ENCODE results near the gene NOMO2.
"Not testable (repeated sequence)": the region's sequence is repeated elsewhere in the genome, so short reads cannot be mapped to it uniquely, and the experiment has no call there.

The NOMO2 gene, protein sequence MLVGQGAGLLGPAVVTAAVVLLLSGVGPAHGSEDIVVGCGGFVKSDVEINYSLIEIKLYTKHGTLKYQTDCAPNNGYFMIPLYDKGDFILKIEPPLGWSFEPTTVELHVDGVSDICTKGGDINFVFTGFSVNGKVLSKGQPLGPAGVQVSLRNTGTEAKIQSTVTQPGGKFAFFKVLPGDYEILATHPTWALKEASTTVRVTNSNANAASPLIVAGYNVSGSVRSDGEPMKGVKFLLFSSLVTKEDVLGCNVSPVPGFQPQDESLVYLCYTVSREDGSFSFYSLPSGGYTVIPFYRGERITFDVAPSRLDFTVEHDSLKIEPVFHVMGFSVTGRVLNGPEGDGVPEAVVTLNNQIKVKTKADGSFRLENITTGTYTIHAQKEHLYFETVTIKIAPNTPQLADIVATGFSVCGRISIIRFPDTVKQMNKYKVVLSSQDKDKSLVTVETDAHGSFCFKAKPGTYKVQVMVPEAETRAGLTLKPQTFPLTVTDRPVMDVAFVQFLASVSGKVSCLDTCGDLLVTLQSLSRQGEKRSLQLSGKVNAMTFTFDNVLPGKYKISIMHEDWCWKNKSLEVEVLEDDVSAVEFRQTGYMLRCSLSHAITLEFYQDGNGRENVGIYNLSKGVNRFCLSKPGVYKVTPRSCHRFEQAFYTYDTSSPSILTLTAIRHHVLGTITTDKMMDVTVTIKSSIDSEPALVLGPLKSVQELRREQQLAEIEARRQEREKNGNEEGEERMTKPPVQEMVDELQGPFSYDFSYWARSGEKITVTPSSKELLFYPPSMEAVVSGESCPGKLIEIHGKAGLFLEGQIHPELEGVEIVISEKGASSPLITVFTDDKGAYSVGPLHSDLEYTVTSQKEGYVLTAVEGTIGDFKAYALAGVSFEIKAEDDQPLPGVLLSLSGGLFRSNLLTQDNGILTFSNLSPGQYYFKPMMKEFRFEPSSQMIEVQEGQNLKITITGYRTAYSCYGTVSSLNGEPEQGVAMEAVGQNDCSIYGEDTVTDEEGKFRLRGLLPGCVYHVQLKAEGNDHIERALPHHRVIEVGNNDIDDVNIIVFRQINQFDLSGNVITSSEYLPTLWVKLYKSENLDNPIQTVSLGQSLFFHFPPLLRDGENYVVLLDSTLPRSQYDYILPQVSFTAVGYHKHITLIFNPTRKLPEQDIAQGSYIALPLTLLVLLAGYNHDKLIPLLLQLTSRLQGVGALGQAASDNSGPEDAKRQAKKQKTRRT

DNA sequence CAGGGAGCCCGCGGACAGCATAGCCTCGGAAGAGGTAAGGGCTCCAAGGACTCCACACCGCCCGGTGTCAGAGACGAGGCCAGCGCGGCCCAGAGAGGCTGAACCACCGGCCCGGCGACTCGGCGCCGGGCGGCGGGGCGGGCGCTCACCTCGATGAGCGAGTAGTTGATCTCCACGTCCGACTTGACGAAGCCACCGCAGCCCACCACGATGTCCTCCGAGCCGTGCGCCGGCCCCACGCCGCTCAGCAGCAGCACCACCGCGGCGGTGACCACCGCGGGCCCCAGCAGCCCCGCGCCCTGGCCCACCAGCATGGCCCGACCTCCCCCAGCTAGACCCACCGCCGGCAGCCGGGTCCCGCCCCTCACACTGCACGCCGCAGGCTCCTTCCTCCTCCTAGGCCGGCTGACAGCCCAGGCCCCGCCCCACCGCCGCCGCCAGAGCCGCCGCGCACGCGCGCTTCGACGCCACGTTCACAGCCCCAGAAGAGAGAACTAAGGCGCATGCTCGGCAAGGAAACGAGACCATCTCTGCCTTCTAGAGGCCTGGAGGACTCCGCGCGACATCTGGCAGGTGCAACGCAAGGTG lies at the start of gene NOMO2:
Gene NOMO2, minus strand, starts transcription at position 371 of the 588 bp plus-strand sequence. Its CDS starts 57 bp downstream, at position 314.
- peak; percentile 14 for DNase-seq

DNA sequence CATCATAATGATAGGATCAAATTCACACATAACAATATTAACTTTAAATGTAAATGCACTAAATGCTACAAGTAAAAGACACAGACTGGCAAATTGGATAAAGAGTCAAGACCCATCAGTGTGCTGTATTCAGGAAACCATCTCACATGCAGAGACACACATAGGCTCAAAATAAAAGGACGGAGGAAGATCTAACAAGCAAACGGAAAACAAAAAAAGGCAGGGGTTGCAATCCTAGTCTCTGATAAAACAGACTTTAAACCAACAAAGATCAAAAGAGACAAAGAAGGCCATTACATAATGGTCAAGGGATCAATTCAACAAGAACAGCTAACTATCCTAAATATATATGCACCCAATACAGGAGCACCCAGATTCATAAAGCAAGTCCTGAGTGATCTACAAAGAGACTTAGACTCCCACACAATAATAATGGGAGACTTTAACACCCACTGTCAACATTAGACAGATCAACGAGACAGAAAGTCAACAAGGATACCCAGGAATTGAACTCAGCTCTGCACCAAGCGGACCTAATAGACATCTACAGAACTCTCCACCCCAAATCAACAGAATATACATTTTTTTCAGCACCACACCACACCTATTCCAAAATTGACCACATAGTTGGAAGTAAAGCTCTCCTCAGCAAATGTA lies 48.4 kb upstream of the NOMO2 start:
- DNase-seq: not testable (repeated sequence)

DNA sequence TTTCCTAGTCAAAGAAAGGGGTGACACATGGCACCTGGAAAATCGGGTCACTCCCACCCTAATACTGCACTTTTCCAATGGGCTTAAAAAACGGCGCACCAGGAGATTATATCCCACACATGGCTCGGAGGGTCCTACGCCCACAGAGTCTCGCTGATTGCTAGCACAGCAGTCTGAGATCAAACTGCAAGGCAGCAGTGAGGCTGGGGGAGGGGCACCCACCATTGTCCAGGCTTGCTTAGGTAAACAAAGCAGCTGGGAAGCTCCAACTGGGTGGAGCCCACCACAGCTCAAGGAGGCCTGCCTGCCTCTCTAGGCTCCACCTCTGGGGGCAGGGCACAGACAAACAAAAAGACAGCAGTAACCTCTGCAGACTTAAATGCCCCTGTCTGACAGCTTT lies 46.4 kb upstream of the NOMO2 start:
- DNase-seq: not testable (repeated sequence)

DNA sequence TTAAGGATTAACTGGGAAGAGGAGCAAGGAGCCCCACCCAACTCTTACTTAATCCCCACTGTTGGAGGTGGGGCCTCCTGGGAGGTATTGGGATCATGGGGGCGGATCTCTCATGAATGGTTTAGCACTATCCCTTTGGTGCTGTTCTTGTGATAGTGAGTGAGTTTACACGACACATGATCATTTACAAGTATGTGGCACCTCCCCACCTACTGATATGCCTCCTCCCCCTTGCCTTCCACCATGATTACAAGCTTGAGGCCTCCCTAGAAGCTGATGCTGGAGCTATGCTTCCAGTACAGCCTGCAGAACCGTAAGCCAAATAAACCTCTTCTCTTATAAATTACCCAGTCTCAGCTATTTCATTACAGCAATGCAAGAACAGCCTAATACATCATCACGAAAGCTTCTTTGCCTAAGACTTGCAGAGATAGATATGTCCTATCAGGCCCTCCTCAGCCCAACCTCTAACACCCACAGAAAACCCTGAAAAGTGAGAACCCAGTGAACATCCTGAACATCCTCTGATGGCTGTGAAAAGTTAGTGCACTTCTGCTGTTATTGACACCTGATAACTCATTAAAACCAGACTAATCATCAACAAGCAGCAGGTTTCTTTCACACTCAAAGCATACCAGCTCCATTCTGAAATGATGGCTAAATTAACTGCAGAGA lies 41.8 kb upstream of the NOMO2 start:
- not testable (repeated sequence) for DNase-seq

DNA sequence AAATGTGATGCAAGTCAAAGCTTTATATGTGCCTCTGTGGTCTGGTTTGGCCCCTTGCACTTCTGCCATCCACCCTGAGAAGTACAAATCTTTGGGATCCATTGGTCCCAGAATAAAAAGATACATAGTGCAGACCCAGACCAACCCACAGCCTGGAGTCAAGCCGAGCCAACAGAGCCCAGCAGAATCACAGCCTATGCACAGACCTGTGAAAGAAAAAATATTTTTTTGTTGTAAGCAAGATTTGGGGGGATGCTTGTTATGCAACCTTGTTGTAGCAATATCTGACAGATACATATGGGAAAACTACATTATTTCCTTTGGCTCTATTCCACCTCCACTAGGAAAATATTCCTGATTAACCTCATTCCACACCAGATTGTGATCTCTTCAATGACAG lies 36.7 kb upstream of the NOMO2 start:
- DNase-seq: not testable (repeated sequence)

DNA sequence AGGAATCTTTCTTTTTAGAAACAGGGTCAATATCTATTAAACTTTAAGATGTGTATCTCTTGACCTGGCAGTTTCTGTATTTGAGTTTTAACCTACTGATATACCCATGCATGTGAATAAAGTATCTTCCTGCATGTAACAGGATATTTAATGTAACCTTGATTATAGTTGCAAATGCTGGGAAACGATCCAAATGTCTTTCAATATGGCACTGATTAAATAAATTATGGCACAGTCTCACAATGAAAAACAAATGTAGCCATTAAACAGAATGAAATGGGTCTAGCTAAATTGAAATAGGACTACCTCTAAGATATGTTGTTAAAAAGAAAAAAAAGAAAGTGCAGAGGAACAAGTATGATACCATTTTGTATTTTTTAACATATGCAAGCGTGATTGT lies 35.8 kb upstream of the NOMO2 start:
- DNase-seq: not testable (repeated sequence)

DNA sequence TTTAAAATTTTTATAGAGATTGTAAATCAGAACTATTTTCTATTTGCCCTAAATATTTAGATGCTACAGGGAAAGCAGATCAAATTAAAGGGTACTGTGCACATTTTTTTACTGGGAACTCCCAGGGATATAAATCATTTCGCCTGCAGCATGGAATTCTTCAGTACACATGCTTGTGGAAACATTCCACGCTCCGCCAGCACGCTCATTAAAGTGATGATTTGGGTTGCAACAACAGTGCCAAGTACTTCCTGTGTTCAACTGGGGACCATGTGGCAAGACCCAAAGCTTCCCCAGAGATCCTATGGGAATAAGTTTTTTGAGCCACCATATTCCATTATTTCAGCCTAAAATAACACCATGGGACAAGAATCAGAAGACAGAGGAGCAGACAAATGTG lies 35.4 kb upstream of the NOMO2 start:
- not testable (repeated sequence) for DNase-seq

DNA sequence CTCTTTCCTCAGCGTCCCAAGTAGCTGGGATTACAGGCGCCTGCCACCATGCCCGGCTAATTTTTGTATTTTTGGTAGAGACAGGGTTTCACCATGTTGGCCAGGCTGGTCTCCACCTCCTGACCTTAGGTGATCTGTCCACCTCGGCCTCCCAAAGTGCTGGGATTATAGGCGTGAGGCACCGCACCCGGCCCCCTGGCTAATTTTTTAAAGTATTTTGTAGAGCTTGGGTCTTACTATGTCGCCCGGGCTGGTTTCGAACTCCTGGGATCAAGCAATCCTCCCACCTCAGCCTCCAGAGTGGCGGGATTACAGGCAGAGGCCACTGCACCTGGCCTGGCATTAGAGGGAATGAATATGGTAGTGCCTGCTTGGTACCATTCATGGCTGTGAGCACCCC lies 33.9 kb upstream of the NOMO2 start:
- DNase-seq: not testable (repeated sequence)

DNA sequence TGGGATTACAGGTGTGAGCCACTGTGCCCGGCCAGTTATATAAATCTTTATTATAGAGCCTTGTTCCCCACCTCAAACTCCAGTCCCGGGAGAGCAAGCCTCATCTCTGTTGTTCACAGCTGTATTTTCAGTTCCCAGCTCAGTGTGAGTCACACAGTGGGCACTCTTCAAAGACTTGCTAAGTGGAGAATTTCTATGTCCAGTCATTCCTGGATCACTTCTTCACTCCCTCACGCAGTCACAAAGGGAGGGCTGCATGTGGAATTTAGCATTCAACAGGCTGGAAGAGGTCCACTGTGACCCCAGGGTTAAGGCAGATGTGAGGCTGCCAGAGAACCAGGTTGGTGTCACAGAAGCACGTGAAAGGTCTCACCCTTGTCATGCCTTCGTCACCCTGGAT lies 33.0 kb upstream of the NOMO2 start:
- not testable (repeated sequence) for DNase-seq

DNA sequence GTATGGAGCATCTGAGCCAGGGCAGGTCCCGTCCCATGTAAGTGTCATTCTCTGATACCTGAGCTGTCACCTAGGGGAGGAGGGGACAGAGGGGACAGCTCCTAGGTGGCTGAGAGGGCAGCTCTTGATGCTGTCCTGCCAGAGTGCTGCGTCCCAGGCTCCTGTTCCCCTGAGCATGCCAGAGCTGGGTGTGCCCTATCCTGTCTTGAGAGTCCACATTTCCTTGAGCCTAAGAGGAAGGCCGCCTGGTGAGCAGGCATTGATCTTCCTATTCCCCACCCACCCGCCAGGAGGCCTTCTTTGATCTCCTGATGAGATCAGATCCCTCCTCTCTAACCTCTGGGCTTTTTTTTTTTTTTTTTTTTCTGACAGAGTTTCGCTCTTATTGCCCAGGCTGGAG lies 32.0 kb upstream of the NOMO2 start:
- not testable (repeated sequence) for DNase-seq

DNA sequence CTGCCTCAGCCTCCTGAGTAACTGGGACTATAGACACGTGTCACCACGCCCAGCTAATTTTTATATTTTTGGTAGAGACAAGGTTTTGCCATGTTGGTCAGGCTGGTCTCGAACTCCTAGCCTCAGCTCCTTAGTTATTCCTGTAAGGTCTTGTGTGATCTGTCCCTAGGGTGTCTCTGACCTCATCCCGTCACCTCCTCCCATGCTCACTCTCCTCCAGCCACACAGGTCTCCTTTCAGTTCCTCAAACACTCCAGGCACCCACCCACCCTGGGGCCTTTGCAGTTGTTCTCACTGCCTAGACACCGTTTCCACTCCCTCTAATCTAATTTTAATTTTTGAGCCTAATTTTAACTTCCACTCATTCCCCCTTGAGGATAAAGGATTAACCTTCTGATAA lies 31.1 kb upstream of the NOMO2 start:
- DNase-seq: not testable (repeated sequence)

DNA sequence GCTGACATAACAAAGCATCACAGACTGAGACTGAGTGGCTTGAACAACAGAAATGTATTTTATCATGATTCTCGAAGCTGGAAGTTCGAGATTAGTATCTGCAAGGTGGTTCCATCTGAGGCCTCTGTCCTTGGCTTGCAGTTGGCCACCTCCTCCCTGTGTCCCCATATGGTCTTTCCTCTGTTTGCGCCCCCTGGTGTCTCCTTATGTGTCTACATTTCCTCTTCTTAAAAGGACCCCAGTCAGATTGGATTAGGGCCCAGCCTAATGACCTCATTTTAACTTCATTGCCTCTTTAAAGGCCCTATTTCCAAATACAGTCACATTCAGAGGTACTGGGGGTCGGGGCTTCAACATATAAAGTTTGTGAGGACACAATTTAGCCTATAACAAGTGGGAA lies 30.0 kb upstream of the NOMO2 start:
- not testable (repeated sequence) for DNase-seq

DNA sequence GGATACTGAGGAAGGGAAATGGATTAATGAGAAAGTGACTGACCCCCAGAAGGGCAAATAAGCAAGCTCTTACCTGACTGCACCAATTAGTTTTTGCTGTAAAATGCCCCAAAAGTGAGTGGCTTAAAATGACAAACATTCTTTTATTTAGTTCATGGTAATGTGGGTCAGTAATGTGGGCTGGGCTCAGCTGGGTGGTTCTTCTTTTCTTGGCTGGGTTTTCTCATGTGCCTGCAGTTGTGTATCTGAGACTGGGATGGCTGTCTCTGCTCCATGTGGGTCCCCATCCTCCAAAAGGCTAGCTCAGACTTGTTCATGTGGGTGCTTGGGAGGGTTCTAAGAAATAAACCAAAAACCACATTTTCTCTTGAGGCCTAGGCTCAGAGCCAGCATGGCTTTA lies 29.5 kb upstream of the NOMO2 start:
- DNase-seq: not testable (repeated sequence)

DNA sequence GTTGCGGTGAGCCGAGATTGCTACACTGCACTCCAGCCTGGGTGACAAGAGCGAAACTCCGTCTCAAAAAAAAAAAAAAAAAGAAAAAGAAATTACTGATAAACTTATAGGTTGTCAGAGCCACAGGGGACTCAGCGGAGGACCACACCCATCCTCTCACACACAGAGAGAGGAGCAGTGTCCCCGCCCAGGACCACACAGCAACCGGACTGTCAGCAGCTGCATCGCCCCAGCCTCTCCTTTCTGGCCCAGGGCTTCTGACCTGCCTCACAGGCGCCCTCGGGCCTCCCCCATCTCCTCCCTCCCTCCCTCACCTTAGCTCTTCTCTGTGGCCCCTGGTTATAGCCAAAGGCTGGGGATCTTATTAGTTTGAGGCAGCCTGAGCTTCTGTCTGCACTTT lies 27.9 kb upstream of the NOMO2 start:
- DNase-seq: not testable (repeated sequence)

DNA sequence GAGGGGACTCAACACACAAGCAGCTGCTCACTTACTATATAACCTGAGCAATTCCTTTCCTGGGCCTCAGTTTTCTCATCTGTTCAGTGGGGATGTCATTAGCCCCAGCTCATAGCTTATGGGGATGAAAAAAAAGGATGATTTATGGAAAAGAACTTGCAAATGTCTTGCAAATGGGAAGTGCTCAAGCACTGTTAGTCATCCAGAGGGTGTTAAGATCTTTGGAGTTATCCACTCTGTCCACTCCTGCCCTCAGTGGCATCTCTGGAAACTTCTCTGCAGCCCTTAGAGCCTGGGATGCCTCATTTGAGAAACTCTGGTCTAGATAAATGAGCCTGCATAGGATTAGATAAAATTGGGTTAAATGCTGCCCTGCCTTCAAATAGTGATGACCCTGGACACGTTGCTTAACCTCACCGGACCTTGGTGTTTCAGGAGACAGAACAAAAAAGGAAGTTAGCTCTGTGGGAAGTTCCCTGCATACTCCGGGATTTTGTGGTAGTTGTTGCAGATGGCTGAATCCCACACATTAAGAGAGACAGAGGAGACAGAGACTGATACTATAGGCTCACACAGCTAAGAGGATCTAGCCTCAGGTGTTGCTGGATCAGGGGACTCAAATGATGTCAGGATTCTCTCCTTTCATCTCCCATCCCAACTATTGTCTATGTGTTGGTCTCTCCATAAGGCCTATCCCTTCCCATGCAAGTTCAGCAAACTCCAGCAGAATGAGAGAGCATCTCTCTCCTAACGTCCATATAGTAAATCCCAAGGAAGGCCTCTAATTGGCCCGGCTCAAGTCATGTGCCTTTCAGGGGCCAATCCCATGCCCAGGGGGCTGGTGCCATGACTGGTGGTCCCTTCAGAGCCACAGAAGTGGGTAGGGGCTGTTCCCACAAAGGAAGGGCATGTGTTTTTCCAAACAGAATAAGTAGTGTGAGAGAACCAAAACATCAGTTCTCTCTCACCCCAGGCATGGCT lies 25.0 kb upstream of the NOMO2 start:
- DNase-seq: not testable (repeated sequence)

DNA sequence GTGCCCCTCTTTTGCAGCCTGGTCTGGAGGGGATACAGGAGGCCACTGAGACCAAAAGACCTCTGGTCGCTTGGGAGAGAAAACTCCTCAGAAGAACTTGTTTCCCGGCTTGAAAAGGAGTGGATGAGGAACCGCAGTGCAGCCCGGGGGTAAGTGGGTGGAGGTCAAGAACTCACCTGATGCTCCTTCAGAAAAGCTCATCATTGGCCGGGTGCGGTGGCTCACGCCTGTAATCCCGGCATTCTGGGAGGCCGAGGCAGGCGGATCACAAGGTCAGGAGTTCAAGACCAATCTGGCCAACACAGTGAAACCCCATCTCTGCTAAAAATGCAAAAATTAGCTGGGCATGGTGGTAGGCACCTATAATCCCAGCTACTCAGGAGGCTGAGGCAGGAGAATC lies 23.9 kb upstream of the NOMO2 start:
- DNase-seq: not testable (repeated sequence)

DNA sequence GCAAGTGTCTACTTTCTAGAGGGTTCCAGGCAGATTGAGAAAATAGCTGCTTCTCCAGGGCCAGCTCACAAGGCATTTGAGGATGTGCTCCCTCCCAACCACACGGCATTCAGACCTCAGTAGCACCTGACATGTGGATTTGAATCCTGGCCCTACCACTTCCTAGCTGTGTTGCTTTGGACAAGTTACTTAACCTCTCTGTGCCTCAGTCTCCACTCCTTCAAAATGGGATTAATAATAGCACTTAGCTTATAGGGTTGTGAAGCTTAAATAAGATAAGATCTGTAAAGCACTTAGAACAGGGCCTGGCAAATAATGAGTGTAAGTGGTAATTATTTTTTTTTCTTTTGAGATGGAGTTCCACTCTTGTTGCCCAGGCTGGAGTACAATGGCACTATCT lies 21.0 kb upstream of the NOMO2 start:
- DNase-seq: no peak

DNA sequence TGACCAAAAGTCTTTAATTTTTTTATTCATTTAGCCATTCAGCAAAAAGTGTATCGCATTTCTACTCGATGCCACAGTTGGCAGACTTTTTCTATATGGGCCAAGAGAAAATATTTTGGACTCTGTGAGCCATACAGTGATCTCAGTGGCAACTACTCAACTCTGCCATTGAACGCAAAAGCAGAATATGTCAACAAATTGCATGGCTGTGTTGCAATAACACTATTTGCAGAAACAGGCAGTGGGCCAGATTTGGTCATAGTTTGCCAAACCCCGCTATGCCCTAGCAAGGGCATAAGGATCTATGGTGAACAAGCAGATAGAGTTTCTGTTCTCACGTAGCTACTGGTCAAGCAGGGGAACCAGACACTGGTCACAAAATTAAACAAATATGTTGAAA lies 18.5 kb upstream of the NOMO2 start:
- not testable (repeated sequence) for DNase-seq

DNA sequence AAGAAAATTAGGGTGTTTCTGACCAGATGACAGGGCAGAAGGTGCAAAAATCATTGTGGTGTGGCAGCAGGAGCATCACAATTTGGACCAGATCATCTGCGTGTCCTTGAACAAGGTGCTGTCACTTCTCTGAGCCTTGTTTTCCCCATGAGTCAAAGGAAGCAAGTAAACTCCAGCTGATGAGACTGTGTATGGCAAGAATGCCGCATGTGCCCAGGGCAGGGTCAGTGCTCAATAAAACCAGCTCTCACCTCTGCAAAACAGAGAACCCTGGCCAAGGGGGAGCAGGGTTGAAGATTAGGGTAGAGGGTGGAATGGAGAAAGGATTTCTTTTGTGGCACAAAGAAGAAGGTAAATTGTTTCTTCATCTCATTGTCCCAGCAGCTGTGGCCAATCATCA lies 17.4 kb upstream of the NOMO2 start:
- not testable (repeated sequence) for DNase-seq

DNA sequence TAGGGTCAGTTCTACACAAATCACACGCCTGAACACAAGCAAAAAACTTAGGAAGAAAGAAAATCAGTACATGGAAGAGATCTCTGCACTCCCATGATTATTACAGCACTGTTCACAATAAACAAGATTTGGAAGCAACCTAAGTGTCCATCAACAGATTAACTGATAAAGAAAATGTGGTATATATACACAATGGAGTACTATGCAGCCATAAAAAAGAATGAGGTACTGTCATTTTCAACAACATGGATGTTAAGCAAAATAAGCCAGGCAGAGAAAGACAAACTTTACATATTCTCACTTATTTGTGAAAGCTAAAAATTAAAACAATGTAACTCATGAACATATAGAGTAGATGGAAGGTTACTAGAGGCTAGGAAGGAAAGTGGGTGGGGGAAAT lies 16.0 kb upstream of the NOMO2 start:
- not testable (repeated sequence) for DNase-seq
